GM12892 (cell line): Measurements from ENCODE around the gene TLE5.

Experiments used
- POLR2A ChIP-seq: IDR thresholded peaks from 2 replicates; pipeline ENCODE4 v1.6.1; 2011; ENCODE audit warnings: low read depth, low read length, control low read depth
- POLR2AphosphoS5 ChIP-seq: IDR thresholded peaks from 2 replicates; pipeline ENCODE4 v1.6.1; 2011; ENCODE audit warnings: low read depth, low read length, control low read depth
- TAF1 ChIP-seq: IDR thresholded peaks from 2 replicates; pipeline ENCODE4 v1.6.1; 2011; ENCODE audit warnings: low read depth, mild to moderate bottlenecking, control low read depth, low read length, borderline replicate concordance

GRCh38 chr19:3053218-3053621, 9.1 kb downstream of the TLE5 start:
- no peak; the same call in 1 of the 2 replicates for TF ChIP-seq POLR2A
- no peak for TF ChIP-seq TAF1
- no peak for TF ChIP-seq POLR2AphosphoS5
